HG03354 (cell line): ENCODE data around the gene ATAT1.

Source experiments
- ATAC-seq: cut with Tn5 transposase; IDR thresholded peaks from one replicate; pipeline ENCODE4 v1.9.1; 2021; ENCODE audit warnings: mild to moderate bottlenecking; ENCODE audit not compliant: unreplicated experiment, poor library complexity, severe bottlenecking

The ATAT1 gene

DNA sequence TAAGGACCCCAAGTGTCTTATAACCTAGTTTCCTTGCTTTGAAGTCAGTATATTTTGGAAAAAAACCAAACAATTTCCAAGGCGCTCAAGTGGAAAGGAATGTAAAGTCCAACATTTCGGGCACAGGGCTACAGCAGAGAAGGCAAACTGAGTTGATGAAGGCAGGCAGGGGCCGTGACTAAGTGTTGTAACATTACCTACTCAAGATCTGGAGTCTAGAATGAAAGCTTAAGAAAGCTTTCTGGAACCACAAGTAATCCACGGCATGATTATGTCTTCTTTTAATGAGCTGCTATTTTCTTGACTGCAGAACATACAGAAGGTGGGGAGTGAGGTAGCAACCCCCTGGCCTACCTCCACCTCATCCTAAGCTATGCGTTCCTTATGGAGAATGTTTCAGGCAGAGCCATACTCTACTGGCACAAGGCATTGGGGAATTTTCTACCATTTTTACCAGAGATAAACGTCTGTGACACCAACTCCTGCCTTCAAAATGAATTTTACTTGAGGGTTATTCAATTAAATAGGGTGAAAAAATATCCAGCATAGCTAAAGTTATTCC, 13.9 kb upstream of the ATAT1 start:
- ATAC-seq = no peak

DNA sequence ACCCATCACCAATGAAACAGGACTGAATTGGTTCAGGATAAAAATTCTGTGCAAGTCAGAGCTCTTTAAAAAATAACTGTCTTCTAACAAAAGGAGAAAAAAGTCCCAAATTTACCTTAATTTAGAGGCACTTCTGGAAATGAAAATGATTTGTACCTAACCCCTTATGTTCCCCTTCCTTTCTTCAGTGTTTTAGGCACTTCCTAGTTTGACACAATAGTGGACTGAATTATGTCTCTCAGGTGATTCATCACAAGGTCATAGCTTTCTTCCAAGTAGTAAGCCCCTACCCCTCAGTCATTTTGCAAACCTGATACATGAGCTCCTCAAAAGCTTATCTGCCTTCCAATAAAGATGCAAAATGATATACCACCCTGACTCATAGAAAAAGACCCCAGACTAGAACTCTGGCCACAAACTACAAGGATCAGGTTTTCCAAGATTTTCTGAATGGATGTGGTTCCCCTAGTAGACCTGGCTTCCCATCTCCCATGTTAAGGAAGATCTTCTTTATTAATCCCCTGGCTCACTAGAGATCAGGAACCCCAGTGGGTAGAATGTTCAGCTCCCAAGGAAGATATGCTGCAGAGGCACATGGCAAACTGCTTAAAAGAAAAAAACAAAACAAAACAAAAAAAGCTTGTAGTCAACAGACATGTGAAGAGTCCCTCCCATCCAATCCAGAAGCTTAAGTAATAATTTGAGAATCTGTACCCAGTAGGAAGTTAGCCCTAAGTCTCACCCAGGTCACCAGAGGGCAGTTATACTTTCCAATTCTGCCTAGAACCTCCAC, 13.2 kb upstream of the ATAT1 start:
- ATAC-seq = no peak

DNA sequence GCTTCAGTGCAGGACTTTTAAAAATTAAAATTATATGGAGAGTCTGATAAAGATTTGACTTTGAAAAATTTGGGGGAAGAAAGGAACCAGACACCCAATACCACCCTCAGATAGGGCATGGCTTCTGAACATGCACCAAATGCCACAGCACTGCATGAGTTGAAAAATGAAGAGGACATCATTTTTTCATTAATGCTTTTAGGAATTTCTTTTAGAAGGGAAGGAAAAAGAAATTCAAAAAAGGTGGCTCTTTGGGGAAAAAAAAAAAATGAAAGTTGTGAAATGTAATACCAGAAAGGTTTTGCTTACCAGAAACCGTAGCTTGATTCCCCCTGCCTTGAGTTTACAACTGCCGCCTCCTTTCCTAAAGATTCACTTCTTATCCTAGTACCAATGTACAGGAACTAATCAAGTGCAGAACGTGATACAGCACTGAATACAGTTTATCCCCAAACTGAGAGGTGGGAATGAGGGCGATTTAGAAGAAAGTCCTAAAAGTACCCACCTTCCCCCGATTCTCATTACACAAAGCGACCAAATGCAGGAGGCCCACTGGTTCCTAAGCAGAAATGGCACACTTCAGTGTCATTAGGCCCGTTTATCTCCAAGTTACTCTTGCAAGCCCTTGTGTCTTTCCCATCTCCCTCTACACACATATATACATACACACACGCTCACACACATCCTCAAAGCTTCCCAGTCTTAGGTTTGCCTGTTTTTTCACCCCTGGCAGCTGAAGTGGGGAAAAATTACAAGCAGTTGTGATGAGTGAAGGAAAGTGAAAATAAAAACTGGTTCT, 12.4 kb upstream of the ATAT1 start:
- no peak for ATAC-seq

DNA sequence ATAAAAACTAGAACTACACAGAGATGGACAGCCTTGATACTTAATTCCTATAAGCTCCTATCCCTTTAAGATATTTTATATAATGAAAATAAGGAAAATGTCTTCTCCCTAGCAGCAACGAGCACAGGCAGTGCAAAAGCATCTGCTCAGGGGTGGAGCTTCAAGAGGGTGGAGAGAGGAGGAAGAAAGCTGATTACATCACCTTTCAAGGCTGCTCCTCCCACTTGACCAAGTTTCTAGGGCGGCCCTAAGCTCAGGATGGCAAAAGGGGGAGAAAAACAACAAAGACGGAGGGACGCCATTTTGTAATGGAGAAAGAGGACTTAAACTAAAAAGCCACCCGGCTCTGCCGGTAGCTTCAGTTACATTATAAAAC, 11.8 kb upstream of the ATAT1 start:
- peak; percentile 47 for ATAC-seq

DNA sequence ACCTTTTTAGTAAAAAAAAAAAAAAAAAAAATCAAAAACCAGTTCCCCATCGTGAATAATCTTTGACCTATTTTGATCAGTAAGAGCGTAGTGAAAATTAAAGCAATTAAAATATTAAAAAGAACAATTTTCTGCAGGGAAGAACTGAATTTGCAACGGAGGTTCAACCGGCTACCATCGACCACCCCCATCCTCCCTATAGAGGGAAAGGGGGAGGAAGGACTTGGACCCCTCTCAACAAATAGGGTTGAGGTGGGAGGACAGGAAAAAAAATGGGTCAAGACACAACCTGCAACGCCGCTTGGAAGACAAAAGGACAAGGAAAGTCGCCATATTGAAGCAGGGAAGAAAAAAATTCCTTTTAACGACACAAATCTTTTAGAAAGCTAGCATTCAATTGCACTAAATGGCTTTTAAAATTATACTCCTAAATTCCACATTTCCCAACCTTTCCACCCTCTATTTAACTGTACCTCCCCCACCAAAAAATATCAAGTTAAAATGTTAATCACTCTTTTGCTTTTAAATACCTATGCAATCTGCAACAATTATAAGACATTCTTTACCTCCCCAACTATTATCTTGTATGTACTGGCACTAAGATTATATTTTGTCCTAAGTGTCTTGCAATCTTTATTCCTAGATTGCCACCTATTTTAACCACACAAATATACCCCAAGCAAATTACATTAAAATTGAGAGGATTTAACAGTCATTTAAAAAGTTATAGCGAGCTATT, 11.3 kb upstream of the ATAT1 start:
- ATAC-seq = no peak

DNA sequence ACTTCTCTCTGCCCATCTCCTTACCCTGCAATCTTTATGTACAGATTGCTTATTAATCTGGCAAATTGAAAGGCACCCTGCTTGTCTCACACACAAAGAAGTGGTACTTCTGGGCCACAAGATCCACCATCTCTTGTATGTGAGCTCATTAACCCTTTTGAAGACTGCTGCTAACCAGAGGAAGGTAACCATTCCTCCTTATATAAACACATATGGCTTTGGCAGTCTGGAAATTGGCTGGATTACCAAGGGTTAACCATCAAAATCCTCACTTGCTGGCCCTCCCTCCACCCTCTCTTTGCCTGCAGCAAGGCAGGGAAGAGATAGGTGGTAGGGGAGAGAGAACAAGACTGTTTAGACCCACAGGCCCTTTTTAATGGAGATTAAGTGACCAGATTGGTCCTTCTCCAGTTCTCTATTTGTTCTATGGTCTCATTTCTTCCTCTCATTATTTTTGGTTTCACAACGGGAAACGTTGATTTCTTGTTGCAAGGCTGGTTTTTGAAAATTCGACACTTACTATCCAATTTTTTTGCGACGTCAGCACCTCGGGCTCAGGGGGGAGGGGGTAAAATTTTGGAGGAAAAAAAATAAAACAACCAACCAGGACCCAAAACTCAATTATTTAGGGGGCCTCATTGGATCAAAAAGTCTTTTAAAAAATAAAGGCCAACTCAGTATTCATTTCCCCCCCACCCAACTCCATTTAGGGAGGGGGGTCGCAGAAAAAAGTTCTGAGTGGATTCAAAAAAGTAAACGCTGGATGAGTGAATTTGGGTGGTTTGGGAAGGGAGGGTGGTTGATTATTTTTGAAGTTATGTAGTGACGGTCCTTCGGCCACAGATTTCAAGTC, 10.5 kb upstream of the ATAT1 start:
- ATAC-seq = no peak

DNA sequence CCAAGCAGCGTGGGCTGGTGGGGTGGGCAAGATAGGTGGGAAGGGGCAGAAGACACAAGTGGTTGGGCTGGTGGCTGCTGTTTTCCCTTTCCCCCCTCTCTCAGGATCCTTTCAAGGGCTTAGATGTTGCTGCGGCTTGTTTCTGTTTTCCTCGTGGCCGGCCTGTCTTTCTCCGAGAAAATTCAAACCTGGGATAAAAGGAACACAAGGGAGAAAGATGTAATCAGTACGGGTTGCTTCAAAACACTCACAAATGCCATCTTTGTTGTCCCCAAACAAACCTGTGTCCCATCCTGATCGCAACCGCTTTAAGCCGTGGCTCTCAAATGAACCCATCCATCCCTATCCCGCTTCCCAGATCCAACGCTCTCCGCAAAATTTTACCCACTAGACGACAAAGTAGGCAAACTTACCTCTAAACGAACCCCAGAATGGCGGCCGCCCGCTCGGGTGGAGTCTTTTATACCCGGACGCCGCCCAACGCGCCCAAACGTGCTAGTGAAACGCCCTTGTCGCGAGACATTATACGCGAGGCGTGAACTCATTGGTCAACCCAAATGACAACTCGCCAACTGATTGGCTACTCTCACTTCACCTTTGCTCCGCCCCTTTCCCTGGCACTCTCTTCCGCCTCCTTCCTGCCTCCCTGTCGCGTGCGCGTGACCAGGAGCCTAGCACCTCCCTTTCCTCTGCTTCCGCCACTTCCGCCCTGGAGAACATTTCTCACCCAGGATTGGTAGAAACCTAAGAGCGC, 9.7 kb upstream of the ATAT1 start, which contains the start of gene PPP1R10:
Gene PPP1R10, minus strand, starts transcription at position 433 of the 754 bp plus-strand sequence. CDS start 7,299 bp downstream, outside the sequence.
- peak; percentile 81 for ATAC-seq

- peak; percentile 76 for ATAC-seq
These were observed 9.0 kb upstream of the ATAT1 start, which contains the start of gene MRPS18B for GRCh38 chr6:30617565-30618269. Gene MRPS18B (plus strand): TSS chr6:30617840. CDS start chr6:30617866, 26 bp downstream.

DNA sequence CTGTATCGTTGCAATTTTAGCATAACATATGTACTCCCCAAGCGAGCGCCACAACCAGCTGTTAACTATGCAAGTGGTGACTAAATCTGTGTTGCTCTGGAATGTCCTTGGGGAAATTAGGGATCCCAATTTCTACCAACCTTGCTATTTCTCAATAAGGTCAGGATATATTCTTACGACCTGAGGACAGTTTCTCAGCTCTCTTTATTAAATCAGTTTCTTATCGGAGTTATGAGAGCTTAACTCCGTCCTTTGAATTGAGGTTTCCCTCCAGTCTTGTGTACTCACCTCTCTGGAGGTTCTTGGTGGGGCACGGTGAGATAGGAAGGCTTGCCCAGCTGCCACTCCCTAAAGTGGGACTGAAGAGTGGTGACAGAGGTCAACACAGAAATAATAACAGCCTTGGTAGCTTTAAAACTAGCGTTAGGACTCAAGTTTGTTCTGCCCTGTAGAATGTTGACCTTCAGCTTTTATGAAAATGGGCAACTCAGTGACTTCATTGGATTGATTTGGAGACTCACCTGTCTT, 8.3 kb upstream of the ATAT1 start:
- ATAC-seq = no peak

- no peak for ATAC-seq
These were observed 7.1 kb upstream of the ATAT1 start for GRCh38 chr6:30619561-30619960.

GRCh38 chr6:30625511-30625910, 1.2 kb upstream of the ATAT1 start:
- ATAC-seq = no peak

- no peak for ATAC-seq
These were observed 9.2 kb downstream of the ATAT1 start for GRCh38 chr6:30635834-30636233.

GRCh38 chr6:30640481-30640880, 13.8 kb downstream of the ATAT1 start:
- ATAC-seq = no peak

- ATAC-seq = no peak
These were observed 14.4 kb downstream of the ATAT1 start for GRCh38 chr6:30641048-30641447.

- no peak for ATAC-seq
These were observed 17.0 kb downstream of the ATAT1 start for GRCh38 chr6:30643656-30644055.

DNA sequence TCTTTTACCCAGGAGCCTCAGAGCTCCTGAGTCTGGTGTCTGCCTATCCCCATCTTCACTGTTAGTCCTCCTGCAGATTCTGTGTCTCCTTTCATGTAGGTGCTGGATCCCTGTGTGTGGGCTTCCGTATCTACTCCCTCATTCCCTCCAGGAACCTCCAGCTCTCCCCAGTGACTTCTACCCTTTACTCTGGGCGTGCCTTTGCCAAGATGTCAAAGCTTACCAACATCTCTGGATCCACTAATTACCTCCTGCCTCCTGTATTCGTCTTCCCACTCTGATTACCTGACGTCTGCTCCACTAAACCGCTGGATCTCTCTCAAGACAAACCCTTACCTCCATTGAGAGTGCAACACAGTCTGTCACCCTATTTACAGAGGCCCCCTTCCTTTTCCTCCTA, 18.1 kb downstream of the ATAT1 start:
- no peak for ATAC-seq

- ATAC-seq = no peak
These were observed 19.3 kb downstream of the ATAT1 start for GRCh38 chr6:30645989-30646388.
